Panc1 (cell line): Measurements from ENCODE around the gene GDPD5.

Experiments
- SIN3A ChIP-seq: IDR thresholded peaks from 2 replicates; pipeline ENCODE4 v1.6.1; 2012; ENCODE audit warnings: low read depth, mild to moderate bottlenecking, low read length, moderate library complexity, borderline replicate concordance; ENCODE audit not compliant: insufficient read depth
- TF ChIP-seq, protein P1 (sequence below): fragments of 450-650 bp; IDR thresholded peaks from 2 replicates; pipeline ENCODE4 v1.5.1; 2017; ENCODE audit warnings: mild to moderate bottlenecking

DNA sequence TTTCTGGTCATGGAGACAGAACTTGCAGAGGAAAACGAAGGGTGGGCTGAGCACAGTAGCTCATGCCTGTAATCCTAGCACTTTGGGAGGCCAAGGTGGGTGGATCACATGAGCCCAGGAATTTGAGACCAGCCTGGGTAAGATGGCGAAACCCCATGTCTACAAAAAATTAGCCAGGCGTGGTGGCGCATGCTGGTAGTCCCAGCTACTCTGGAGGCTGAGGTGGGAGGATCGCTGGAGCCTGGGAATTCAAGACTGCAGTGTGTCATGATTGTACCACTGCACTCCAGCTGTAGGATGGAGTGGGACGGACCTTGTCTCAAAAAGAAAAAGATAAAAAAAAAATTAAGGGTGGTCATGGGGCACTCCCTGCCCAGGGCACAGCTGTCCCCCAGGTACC, 42.2 kb upstream of the GDPD5 start:
- TF ChIP-seq SIN3A, result no peak
- TF ChIP-seq, protein P1, sequence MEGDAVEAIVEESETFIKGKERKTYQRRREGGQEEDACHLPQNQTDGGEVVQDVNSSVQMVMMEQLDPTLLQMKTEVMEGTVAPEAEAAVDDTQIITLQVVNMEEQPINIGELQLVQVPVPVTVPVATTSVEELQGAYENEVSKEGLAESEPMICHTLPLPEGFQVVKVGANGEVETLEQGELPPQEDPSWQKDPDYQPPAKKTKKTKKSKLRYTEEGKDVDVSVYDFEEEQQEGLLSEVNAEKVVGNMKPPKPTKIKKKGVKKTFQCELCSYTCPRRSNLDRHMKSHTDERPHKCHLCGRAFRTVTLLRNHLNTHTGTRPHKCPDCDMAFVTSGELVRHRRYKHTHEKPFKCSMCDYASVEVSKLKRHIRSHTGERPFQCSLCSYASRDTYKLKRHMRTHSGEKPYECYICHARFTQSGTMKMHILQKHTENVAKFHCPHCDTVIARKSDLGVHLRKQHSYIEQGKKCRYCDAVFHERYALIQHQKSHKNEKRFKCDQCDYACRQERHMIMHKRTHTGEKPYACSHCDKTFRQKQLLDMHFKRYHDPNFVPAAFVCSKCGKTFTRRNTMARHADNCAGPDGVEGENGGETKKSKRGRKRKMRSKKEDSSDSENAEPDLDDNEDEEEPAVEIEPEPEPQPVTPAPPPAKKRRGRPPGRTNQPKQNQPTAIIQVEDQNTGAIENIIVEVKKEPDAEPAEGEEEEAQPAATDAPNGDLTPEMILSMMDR, result no peak
